Measurements from ENCODE around the gene MMEL1.
A peak's percentile ranks its signal among the peaks of the same experiment; 100 is the strongest.
"Not testable (repeated sequence)": the region's sequence is repeated elsewhere in the genome, so short reads cannot be mapped to it uniquely, and the experiment has no call there.

The MMEL1 gene

DNA sequence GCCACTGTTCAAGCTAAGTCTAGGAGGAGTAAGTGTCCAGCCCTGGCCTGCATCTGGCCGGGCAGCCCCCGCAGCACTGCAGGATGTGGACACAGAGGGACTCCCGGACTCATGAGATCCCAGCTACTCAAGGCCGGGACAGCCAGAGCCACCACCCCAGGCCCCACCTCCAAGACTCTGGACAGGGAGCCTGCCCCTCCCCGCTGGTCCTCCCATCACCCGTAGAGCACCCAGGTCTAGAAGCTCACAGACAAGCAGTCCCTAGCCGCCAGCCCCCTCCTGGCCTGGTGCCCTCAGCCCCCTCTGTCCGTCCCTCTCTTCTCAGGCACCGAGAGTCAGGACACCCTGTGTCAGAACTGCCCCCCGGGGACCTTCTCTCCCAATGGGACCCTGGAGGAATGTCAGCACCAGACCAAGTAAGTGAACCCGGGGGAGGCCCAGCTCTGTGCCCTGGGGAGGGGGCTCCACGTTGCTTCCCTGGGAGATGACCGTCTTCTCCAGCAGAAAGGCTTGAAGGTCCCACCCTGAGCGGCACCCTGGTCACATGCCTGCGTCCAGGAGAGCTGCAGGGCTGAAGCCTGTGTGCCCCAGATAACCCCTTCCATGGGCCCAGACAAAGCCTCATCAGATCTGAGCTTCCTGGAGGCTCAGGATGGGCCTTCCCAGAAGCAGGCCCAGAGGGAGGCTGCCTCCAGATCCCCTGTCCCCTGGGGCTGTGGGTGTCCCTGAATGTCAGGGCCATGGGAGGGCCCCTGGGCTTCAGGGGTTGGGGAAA lies 72.3 kb downstream of the MMEL1 start:
- no peak for DNase-seq (ENCODE audit: extremely low read depth in 1 of 2, low read depth in 1 of 2)

DNA sequence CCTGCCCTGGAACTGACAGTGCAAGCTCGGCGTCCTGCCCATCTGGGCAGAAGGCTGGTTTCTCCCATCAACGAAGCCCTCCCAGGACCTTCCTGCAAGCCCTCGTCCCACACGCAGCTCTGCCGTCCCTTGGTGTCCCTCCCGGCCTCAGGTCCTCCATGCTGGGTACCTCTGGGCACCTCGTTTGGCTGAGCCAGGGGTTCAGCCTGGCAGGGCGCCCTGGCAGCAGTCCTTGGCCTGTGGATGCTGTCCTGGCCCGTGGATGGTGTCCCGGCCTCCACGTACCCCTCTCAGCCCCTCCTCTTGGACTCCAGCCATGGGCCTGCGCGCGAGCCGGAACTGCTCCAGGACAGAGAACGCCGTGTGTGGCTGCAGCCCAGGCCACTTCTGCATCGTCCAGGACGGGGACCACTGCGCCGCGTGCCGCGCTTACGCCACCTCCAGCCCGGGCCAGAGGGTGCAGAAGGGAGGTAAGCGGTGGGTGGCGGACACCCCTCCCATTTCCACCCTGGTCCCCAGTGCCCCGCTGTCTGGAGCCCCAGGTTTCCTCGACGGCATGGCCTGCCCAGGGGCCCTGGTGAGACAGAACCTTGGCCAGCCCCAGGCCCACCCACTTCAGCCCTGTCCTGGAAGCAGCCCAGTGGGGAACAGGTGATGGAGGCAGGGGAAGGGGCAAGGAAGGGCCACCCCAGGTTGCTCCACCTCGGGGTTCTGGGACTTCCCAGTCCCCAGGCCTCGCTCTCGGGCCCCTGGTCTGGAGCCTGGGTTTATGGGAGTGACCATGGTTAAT lies 73.1 kb downstream of the MMEL1 start:
- no peak for DNase-seq (ENCODE audit: extremely low read depth in 1 of 2, low read depth in 1 of 2)

DNA sequence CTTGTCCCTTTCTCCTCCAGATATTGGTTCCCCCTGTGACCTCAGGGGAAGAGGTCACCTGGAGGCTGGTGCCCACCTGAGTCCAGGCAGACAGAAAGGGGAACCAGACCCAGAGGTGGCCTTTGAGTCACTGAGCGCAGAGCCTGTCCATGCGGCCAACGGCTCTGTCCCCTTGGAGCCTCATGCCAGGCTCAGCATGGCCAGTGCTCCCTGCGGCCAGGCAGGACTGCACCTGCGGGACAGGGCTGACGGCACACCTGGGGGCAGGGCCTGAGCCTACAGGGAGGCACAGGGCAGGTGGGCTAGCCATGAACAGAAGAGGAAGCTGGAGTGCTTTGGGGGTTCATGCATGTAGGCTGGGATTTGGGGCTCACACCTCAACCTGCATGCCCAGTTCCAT lies 74.0 kb downstream of the MMEL1 start:
- no peak for DNase-seq (ENCODE audit: extremely low read depth in 1 of 2, low read depth in 1 of 2)

DNA sequence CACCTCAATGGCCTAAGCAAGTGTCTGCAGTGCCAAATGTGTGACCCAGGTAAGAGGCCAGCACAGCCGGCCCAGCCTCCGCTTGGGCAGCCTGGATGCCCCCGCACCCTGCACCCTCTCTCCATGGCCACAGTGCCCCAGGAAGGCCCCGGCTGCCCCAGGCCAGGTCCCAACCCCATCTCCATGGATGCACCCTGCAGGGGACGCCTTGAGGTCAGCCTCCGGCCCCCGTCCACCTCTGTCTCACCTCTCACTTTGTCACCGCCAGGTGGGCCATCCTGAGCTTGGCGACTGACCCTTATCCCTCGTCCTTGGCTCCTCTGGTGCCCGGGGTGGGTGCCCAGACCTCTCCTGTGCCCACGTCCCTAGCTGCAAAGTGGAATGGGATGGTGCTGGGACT lies 74.4 kb downstream of the MMEL1 start:
- DNase-seq (ENCODE audit: extremely low read depth in 1 of 2, low read depth in 1 of 2), result no peak

DNA sequence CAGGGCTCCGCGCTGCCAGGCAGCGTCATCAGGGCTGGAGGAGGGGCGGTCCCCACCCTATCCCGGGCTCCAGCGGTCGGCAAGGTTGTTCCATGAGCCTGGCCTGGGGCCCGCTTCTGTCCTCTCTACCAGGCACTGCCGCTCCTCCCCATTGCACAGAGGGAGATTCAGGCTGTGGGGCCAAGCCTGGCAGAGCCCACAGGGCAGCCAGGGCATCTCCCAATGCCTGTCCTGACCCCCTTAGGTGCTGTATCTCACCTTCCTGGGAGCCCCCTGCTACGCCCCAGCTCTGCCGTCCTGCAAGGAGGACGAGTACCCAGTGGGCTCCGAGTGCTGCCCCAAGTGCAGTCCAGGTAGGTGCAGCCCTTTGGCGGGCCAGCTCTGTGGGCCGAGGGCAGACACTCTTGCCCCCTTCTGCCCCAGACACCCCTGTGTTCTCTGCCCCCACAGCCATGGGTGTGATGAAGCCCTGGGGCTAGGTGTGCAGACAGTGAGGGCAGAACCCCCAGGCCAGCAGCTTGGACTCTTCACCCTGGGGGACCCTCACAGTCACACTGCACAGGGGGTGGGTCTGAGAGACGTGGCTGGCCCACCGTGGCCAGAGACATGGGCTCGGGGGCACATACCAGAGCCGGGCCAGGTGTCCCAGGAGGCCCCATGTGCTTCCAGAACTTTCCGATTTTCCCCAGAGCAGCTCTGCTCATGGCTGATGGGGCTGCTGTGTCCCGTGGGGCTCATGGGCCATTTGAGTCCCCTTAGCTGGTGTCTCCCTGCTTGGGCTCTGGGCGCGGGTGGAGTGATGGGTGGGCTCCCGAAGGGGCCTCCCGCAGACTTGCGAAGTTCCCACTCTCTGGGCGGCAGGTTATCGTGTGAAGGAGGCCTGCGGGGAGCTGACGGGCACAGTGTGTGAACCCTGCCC lies 75.1 kb downstream of the MMEL1 start:
- DNase-seq (ENCODE audit: extremely low read depth in 1 of 2, low read depth in 1 of 2), result no peak

DNA sequence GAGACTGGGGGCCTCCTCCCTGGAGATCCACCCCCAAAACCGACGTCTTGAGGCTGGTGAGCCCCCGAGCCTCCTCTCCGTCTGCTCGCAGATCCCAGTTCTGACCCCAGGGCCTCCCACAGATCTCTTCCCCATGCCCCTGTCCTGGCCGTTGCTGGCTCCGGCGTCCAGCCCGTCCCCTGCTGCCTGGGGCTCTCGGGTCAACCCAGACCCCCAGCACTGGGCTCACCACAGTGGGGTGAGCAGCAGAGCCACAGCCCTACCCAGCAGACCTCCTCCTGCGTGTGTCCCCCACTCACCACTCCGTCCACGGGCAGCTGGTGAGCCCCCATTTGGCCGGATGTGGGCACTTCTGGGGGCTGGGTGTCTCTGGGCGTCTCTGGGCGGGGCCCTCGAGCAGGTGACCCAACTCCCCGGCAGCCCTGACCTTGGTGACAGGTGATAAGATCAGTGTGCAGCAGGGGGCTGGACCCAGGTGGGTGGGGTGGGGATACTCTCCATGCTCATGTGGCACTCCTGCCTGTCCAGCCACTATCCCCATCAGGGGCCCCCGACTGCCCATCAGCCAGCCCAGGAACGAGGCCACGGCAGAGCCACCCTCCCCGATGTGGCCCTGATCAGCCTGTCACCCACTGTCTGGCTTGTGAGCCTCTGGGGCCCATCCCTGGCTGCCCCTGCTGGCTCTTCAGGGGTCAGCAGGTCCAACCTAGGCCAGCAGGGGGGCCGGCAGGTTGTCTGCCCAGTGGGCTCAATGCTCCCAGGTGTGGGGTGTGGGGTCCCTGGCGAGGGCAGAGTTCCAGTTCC lies 75.9 kb downstream of the MMEL1 start:
- no peak for DNase-seq (ENCODE audit: extremely low read depth in 1 of 2, low read depth in 1 of 2)

DNA sequence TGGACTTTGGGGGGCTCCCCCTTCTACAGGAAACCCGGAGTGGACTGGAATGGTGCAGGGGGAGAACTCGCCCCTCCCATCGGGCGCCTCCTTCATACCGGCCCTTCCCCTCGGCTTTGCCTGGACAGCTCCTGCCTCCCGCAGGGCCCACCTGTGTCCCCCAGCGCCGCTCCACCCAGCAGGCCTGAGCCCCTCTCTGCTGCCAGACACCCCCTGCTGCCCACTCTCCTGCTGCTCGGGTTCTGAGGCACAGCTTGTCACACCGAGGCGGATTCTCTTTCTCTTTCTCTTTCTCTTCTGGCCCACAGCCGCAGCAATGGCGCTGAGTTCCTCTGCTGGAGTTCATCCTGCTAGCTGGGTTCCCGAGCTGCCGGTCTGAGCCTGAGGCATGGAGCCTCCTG lies 76.5 kb downstream of the MMEL1 start, which contains the start of gene TNFRSF14:
TSS of gene TNFRSF14 (plus strand) at position 95 of the 401 bp plus-strand sequence. CDS start at position 389, 294 bp downstream.
- DNase-seq (ENCODE audit: extremely low read depth in 1 of 2, low read depth in 1 of 2), result peak in 1 of 2 donors; percentile 47

DNA sequence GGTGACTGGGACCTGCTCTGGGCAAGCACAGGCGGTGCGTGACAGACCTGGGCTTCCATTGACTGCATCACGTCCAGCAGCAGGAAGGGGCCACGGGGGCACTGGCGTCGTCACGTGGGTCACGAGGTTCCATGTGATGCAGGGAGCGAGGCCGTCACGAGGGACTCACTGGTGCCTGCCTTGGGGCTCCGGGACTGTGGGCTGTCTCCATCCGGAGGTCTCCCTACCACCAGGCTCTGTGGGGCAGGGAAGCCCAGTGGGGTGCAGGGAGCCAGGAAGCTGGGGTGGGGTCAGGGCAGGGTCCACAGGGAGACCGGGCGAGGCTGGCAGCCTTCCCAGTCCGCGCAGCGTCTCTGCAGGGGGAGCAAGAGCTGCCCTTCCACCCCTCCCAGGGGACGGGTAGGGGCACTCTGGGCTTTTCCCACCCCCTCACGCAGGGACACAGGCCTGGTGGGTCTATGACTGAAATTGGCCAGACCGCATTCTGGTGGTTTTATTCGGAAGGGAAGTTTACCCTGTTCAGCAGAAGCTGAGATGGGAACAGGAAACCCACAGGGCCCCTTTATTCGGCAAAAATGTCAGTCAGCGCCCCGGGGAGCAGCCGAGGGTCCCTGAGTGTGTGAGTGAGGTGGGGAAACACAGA lies 77.1 kb downstream of the MMEL1 start:
- DNase-seq (ENCODE audit: extremely low read depth in 1 of 2, low read depth in 1 of 2), result peak in 1 of 2 donors; percentile 56

DNA sequence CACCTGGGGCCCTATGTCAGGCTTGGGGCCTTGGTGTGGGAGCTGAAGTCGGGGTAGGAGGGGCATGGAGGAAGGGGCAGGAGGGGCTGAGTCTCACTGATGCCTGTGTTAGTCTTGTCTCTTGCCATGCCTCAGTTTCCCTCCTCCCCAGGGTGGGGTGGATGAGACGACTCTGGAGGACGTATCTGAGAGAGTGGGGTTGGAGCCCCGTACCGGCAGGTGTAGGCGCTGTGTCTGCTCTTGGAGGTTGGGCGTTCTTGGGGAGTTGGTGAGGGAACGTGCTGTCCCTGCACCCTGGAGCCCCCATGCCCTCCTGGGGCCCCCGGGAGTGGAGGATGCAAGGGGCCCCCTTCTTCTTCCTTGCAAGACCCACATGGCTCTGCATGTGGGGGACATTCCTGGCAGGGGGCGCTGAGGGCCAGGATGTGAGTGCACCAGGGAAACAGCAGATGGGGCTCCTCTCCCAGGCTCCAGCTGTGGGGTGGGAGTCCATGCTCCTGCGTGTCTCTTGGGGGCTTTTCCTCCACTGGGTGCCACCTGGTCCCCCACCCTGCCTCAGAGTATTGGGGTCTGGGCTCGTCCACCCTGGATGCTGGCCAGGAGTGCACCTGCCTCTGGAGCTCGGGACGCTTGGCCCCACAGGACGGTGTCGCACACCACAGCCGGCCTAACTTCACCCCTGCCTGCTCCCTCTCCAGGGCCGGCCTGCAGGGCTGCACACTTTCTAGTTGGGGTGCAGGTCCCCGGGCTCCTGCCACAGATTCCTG lies 78.0 kb downstream of the MMEL1 start:
- DNase-seq (ENCODE audit: extremely low read depth in 1 of 2, low read depth in 1 of 2), result no peak

DNA sequence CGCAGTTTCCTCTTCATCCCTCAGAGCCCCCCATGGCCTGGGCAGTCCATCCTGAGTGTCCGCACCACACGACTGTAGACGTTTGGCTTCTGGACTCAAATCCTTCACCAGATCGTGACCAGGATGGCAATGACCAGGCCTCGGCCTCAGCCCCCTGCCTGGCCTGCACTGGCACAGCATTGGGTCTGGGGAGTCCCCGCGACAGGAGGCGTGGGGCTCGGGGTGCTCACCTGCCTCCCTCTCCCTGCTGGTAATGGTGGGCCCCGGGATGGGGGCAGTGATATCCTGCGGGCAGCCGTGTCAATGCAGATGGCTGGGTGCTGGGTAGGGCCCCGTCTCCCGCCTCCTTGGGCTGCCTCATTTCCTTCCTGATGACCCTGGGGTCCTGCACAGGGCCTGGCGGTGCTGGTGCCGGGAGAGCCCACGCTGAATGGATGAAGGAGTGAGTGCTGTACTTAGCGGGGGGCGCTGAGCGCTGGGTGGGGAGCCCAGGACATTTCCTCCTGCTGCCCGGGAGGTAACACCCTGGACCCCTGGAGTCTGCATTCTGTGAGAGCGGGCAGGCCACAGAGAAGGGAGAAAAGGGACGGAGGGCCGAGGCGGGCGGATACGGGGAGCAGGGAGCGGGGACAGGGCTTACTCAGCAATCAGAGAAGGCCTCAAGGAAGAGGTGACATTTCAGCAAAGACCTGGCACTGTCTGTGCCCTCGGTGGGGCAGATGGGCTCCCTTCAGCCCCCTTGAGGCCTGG lies 78.8 kb downstream of the MMEL1 start:
- DNase-seq (ENCODE audit: extremely low read depth in 1 of 2, low read depth in 1 of 2), result no peak

DNA sequence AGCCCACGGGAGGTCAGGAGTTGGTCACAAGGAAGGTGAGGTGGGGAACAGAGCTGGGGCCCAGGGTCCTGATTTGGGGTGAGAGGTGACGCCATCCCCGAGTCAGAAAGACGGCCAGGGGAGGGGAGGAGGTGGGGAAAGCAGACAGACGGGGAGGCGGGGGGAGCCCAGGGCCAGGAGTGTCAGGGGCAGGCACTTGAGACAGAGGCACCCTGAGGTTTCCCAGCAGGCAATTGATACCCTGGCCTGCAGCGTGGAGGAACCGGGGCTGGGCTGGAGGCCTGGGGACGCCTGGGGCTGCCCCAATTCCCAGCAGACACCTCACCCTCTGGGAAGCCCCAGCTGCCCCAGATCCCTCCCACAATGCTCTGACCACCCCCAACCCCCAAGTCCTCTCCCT lies 79.7 kb downstream of the MMEL1 start:
- DNase-seq (ENCODE audit: extremely low read depth in 1 of 2, low read depth in 1 of 2), result not testable (repeated sequence)

DNA sequence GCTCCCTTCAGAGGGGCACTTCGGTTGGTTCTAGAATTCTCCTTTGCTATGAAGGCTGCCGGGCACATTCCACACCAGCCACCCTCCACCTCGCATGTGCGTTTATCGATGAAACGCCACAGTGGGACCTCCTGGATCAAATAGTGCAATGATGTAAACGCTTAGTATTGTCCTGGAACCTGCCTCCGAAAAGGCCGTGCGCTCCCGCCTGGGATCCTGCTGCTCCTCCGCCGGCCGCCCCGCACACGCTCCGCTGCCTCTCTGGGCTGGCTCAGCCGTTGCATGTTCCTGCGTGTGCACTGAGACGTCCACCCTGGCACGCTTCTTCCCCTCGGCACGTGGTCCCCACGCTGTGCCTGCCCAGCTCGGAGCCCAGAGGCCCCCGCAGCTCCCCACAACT lies 80.6 kb downstream of the MMEL1 start:
- DNase-seq (ENCODE audit: extremely low read depth in 1 of 2, low read depth in 1 of 2), result no peak

DNA sequence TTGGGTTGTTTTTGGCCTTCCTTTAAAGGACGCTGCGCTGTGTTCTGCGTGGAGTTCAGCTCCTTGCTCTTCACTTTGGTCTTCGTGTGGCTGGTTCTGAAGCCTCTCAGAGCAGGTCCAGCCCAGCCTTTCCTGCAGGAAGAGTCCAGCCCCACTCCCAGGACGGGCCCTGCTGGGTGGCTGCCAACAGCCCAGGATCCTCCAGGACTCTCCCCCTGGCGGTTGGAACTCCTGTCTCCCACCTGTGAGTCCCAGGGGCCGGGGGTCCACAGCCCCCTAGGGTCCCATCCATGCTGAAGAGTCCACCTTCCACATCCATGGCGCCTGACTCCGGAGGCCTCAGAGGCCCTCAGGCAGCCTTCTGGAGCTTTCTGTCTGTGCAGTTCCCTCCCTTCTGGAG lies 81.3 kb downstream of the MMEL1 start:
- not testable (repeated sequence) for DNase-seq (ENCODE audit: extremely low read depth in 1 of 2, low read depth in 1 of 2)

DNA sequence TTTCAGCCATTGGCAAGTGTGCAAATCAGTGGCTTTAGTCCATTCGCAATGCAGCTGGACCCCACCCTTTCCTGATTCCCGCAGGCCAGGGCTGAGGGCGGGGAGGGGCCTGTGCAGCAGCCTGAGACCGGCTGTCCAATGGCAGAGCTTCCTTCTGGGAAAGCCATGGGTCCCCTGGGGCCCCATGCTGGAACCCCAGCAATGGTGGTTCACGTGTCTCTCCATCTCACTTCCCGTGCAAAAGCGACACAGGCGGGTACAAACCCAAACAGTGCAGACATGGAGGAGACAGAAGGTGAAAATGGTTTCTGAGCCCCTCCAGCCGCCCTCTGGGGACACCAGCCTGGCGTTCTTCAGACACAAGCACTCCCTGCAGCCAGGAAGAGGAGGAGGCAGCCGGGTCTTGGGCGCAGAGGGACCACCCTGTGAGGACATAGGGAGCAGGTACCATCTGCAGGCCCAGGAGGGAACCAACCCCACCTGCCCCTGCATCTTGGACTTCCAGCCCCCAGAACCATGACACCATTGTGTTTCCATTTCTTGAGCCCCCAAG lies 82.4 kb downstream of the MMEL1 start:
- not testable (repeated sequence) for DNase-seq (ENCODE audit: extremely low read depth in 1 of 2, low read depth in 1 of 2)

DNA sequence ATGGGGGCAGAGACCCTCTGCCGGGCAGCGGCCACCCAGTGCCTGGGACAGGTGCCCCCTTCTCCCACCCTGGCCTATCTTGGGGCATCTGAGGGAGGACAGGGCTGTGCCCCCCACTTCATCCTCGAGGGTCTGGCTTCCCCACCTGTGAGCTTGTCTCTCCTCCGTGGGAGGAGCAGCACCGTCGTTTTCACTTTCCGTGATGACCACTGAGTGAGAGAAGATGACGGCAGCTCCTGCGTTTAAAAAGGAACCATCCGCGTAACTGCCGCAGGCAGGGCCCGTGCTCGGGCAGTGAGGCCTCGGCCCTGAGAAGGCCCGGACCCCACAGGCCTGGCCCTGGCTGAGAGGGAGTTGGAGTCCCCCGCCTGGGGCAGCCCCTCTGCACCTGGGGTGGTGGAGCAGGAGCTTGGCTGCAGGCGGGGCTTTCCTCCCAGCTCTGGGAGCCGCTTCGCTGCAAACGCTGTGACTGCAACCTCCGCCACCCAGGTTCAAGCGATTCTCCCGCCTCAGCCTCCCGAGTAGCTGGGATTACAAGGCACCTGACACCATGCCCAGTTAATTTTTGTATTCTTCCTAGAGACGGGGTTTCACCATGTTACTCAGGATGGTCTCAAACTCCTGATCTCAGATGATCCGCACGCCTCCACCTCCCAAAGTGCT lies 83.3 kb downstream of the MMEL1 start:
- not testable (repeated sequence) for DNase-seq (ENCODE audit: extremely low read depth in 1 of 2, low read depth in 1 of 2)

DNA sequence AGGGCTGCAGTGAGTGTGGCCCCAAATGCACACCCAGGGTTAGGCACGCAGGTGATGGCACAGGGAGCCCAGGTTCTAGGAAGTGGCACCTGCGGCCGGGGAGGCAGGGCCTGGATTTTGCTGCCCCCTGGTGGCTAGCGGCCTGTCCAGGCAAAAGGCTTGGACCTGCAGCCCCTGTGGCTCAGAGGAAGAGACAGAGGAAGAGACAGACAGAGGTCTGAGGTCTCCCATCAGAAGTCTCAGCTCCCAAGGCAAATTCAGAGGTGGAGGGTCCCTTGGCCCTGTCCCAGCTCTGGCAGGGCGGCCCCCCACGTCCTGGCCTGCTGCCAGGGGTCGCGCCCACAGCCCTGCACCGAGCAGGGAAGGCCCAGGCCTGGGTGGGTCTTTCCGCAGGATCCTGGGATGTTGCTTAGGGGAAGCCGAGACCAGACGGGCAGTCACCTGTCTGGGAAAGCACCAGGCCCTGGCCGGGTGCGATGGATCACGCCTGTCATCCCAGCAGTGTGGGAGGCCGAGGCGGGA lies 84.7 kb downstream of the MMEL1 start:
- DNase-seq (ENCODE audit: extremely low read depth in 1 of 2, low read depth in 1 of 2), result peak; percentile 60 to 83

Measured in activated CD8-positive, alpha-beta memory T cell treated with anti-CD3 and anti-CD28 coated beads for 1 hour (primary cell).